Stomach smooth muscle (tissue), 2 donors: ENCODE results near the gene KIAA1549.

Experiments
- H3K27ac ChIP-seq: one replicate; pipeline ENCODE4 v1.7.0; 2013; ENCODE audit warnings: mild to moderate bottlenecking, low read length, inconsistent platforms
- H3K27me3 ChIP-seq, 2 donors: one replicate each; pipeline ENCODE4 v1.7.0; 2013; ENCODE audit warnings: low read length in 2 of 2; ENCODE audit not compliant: insufficient read depth in 2 of 2, control insufficient read depth in 1 of 2
- H3K36me3 ChIP-seq, 2 donors: one replicate each; pipeline ENCODE4 v1.7.0; 2013; ENCODE audit warnings: low read length in 2 of 2; ENCODE audit not compliant: control insufficient read depth in 2 of 2, insufficient read depth in 2 of 2
- H3K4me1 ChIP-seq: one replicate; pipeline ENCODE4 v1.7.0; 2013; ENCODE audit warnings: low read length; ENCODE audit not compliant: control insufficient read depth, insufficient read depth
- H3K4me3 ChIP-seq, 2 donors: one replicate each; pipeline ENCODE4 v1.7.0; 2013; ENCODE audit warnings: low read length in 2 of 2
- H3K9ac ChIP-seq, 2 donors: one replicate each; pipeline ENCODE4 v1.7.0; 2013; ENCODE audit warnings: low read length in 2 of 2, mild to moderate bottlenecking in 1 of 2
- H3K9me3 ChIP-seq, 2 donors: one replicate each; pipeline ENCODE4 v1.7.0; 2013; ENCODE audit warnings: low read length in 2 of 2; ENCODE audit not compliant: control insufficient read depth in 2 of 2
- donor health status: healthy.
- donor health status: Pancreatic carcinoma.

KIAA1549 gene

GRCh38 chr7:138924501-138925225, 56.5 kb downstream of the KIAA1549 start:
- Histone ChIP-seq H3K27ac (no peak overlapping the region), H3K9ac (no peak overlapping the region)

DNA sequence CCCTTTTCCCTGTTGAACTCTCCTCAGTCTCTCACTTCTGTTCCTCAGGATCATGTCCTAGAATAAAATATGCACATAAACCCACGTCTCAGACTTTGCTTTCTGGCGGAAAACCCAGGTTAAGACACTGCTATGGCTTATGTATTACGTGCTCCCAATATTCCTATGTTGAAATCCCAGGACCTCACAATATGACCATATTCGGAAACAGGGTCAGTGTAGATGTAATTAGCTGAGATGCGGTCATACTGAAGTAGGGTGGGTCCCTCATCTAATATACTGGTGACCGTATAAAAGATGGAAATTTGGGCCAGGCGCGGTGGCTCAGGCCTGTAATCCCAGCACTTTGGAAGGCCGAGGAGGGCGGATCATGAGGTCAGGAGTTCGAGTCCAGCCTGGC, 59.9 kb downstream of the KIAA1549 start:
- Histone ChIP-seq H3K4me3 (no peak overlapping the region), H3K36me3 (peaks cover 0 to 6% of the 10 kb centered on the region in 2 donors), H3K9ac (no peak overlapping the region), H3K27me3 (no peaks in the 10 kb centered on the region), H3K9me3 (no peaks in the 10 kb centered on the region), H3K4me1 (no peaks in the 10 kb centered on the region), H3K27ac (no peak overlapping the region)

More at GRCh38 chr7:138924501-138925225, 56.5 kb downstream of the KIAA1549 start:
- no peaks in the 10 kb centered on the region for H3K9me3 ChIP-seq
- no peaks in the 10 kb centered on the region for H3K36me3 ChIP-seq
- H3K27me3 ChIP-seq, result no peaks in the 10 kb centered on the region
- no peak overlapping the region for H3K4me3 ChIP-seq
- H3K4me1 ChIP-seq, result no peaks in the 10 kb centered on the region

GRCh38 chr7:138919911-138920310, 61.3 kb downstream of the KIAA1549 start:
- Histone ChIP-seq H3K27ac (no peak overlapping the region), H3K9me3 (no peaks in the 10 kb centered on the region), H3K27me3 (no peaks in the 10 kb centered on the region), H3K4me1 (no peaks in the 10 kb centered on the region), H3K9ac (no peak overlapping the region), H3K36me3 (peaks cover 0 to 6% of the 10 kb centered on the region in 2 donors), H3K4me3 (no peak overlapping the region)

DNA sequence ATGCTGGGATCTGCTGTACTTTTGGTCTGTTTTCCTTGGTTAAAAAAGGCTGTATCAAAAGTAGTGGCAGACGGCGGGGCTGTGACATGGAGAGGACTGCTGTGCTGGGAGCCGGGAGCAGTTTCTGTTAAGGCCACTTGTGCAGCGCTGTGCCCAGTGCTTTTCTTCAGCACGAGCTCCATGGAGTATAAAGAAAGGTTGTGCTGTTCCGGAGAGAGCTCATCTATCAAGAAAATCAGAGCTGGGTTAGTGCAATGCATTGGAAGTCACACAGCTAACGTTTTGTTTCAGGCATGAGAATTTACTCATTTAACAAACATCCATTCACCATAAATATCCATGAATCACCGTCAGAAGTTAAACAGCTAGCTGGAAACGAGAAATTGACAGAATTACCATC, 62.0 kb downstream of the KIAA1549 start:
- H3K4me1 ChIP-seq, result no peaks in the 10 kb centered on the region
- H3K27me3 ChIP-seq, result no peaks in the 10 kb centered on the region
- H3K27ac ChIP-seq, result no peak overlapping the region
- no peak overlapping the region for H3K9ac ChIP-seq
- H3K36me3 ChIP-seq, result peaks cover 0 to 6% of the 10 kb centered on the region in 2 donors
- H3K9me3 ChIP-seq, result no peaks in the 10 kb centered on the region
- H3K4me3 ChIP-seq, result no peak overlapping the region

DNA sequence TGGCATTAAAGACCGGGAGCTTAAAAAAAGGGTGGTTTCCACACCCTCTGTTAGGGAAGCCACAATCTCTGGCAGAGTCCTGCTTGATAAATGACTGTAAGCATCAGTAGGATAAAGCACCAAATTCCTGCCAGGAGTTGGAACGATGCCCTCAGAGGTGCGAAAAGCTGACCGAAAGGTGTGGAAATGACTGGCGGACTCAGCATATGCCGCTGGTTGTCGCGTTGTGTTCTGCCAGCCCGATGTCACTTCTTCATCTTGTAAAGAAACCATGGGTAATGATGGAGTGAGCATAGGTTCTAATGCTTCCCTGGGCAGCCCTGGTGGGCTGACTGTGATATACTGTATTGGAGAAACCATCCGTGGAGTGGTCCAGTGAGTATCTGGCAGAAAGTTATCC, 62.4 kb downstream of the KIAA1549 start:
- H3K4me3 ChIP-seq, result no peak overlapping the region
- H3K36me3 ChIP-seq, result peaks cover 0 to 6% of the 10 kb centered on the region in 2 donors

GRCh38 chr7:138918176-138918575, 63.0 kb downstream of the KIAA1549 start:
- peaks cover 0 to 6% of the 10 kb centered on the region in 2 donors for H3K36me3 ChIP-seq
- H3K27ac ChIP-seq, result no peak overlapping the region
- H3K4me1 ChIP-seq, result no peaks in the 10 kb centered on the region
- no peaks in the 10 kb centered on the region for H3K9me3 ChIP-seq
- no peak overlapping the region for H3K4me3 ChIP-seq
- no peaks in the 10 kb centered on the region for H3K27me3 ChIP-seq
- no peak overlapping the region for H3K9ac ChIP-seq

More for the DNA sequence above, 62.4 kb downstream of the KIAA1549 start:
- Histone ChIP-seq H3K27me3 (no peaks in the 10 kb centered on the region), H3K4me1 (no peaks in the 10 kb centered on the region), H3K9me3 (no peaks in the 10 kb centered on the region), H3K9ac (no peak overlapping the region), H3K27ac (no peak overlapping the region)

DNA sequence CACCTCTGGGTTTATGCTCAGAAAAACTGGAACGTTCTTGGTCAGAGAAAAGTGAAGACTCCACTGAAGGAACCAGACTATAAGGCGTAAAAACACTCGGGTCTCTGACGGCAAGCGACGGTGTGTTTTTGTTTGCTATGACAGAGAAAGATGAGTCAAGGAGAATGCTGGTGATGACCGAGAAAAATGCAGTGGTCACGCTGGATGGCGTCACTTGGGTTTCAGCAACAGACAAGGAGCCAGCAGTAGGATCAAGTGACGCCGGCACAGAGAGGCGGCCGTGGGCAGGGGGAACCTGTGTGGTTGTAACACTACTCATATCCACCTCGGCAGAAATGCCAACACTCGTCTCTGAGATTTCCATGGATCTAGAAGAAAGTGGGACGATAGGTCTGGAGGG, 63.4 kb downstream of the KIAA1549 start:
- H3K9ac ChIP-seq, result no peak overlapping the region
- no peaks in the 10 kb centered on the region for H3K27me3 ChIP-seq
- H3K27ac ChIP-seq, result no peak overlapping the region
- peaks cover 0 to 6% of the 10 kb centered on the region in 2 donors for H3K36me3 ChIP-seq
- no peak overlapping the region for H3K4me3 ChIP-seq
- H3K9me3 ChIP-seq, result no peaks in the 10 kb centered on the region
- H3K4me1 ChIP-seq, result no peaks in the 10 kb centered on the region

DNA sequence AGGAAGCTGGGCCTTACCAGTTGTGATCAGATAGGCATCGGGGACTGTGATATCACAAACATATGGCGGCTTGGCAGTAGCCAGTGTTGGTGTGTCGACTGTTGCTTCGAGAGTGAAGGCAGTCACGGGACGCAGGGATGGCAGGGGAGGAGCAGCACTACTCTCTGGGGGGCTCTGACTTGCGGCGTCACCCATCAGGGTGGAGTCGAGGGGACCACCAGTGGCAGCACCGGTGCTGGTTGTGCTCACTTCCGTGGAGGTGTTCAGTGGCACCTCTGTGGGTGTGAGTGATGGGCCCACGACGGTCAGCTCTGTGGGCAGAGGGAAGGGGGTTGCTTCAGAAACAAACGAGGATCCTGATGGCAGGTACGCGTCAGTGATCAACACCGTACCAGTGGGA, 64.5 kb downstream of the KIAA1549 start:
- H3K27ac ChIP-seq, result no peak overlapping the region
- no peaks in the 10 kb centered on the region for H3K27me3 ChIP-seq
- H3K9ac ChIP-seq, result no peak overlapping the region
- H3K4me1 ChIP-seq, result no peaks in the 10 kb centered on the region
- H3K36me3 ChIP-seq, result peaks cover 0 to 6% of the 10 kb centered on the region in 2 donors
- no peaks in the 10 kb centered on the region for H3K9me3 ChIP-seq
- no peak overlapping the region for H3K4me3 ChIP-seq

GRCh38 chr7:138916275-138916674, 64.9 kb downstream of the KIAA1549 start:
- Histone ChIP-seq H3K4me3 (no peak overlapping the region), H3K9me3 (no peaks in the 10 kb centered on the region), H3K4me1 (no peaks in the 10 kb centered on the region), H3K9ac (no peak overlapping the region), H3K27me3 (no peaks in the 10 kb centered on the region), H3K36me3 (peaks cover 0 to 6% of the 10 kb centered on the region in 2 donors), H3K27ac (no peak overlapping the region)

- Histone ChIP-seq H3K4me3 (no peak overlapping the region), H3K27me3 (no peaks in the 10 kb centered on the region), H3K9ac (no peak overlapping the region), H3K4me1 (no peaks in the 10 kb centered on the region), H3K36me3 (peaks cover 0 to 6% of the 10 kb centered on the region in 2 donors), H3K9me3 (no peaks in the 10 kb centered on the region), H3K27ac (no peak overlapping the region)
These were observed 67.4 kb downstream of the KIAA1549 start for GRCh38 chr7:138913783-138914182.

- Histone ChIP-seq H3K4me3 (no peak overlapping the region), H3K9ac (no peak overlapping the region), H3K27ac (no peak overlapping the region), H3K9me3 (no peaks in the 10 kb centered on the region), H3K27me3 (no peaks in the 10 kb centered on the region), H3K36me3 (no peaks in the 10 kb centered on the region), H3K4me1 (peaks cover 6% of the 10 kb centered on the region)
These were observed 70.2 kb downstream of the KIAA1549 start for GRCh38 chr7:138911007-138911406.
